GM21526 (cell line): ENCODE data around the gene MPPED2.

Experiments used
- ATAC-seq: cut with Tn5 transposase; IDR thresholded peaks from one replicate; pipeline ENCODE4 v1.9.1; 2021; ENCODE audit warnings: moderate library complexity; ENCODE audit not compliant: unreplicated experiment, low FRiP score

MPPED2 gene

DNA sequence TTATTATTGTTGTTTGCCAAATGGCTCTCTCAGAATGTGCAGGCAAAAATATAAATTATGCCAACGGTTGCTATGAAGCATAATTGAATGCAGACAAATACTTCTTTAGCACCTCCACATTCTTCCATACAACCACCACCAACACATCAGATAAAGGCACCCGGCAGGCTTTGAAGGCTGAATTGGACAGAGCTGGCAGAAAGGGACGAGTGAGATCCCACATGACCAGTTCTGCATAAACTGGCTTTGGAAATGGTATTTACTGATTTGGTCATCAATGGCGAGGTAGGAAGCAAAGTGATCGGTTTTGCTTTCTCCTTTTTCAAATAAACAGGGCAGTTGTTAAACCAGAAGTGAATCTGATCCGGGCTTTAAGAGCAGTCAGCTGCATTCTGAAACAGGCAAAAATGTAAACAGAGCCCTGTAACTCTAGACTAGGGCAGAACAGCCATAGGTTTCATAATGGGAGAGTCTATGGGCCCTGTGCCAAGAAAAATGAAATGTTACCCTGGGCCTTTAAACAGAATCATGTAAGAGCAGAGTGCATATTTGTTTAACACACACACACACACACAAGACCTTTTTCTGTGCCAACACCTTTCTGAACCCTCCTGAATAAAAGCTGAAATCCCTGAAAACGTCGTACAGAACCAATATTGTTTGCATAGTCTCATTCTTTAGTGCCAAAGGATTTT, 97.7 kb downstream of the MPPED2 start:
- no peak for ATAC-seq

DNA sequence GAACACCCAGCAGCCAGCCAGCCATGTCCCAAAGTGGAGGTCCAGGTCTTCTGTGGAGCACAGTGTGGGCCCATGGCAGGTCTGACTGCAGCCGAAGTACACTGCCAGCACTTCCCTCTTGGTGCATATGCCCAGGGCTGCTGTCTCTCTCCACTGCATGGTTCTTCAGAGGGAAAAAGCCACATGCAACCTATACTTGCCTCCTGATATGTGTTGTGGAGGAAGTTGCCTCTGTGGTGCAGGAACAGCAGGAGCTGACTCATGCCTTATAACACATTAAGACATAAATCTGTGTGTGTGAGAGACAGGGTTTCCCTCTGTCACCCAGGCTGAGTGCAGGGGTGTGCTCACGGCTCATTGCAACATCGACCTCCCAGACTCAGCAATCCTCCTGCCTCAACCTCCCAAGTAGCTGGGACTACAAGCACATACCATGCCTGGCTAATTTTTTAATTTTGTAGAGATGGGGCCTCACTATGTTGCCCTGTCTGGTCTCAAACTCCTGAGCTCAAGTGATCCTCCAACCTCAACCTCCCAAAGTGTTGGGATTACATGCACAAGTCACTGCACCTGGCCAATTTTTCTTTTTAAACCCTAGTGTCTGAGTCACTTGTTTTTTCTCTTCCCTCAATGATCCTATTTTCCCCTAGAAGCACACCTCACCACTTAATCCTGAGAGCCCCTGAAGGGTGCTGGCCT, 98.8 kb downstream of the MPPED2 start:
- ATAC-seq = no peak

DNA sequence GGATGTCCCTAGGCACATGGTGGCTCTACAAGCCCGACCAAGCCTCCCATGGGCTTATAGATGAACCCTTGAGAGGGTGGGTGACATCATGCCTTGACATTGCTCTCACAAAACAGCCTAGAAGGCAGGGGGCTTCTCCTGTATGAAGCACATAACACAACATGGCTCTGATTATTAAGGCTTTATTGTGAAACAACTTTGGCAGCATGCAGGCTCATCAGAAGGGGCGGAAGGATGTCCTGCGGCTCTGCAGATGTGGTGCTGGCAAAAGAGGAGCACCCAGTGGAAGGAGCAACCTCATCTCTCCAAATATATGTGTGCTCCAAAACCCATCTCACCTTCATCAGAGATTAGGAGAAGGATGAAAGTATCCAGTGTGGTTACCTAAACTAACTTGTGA, 100.4 kb downstream of the MPPED2 start:
- ATAC-seq = no peak

DNA sequence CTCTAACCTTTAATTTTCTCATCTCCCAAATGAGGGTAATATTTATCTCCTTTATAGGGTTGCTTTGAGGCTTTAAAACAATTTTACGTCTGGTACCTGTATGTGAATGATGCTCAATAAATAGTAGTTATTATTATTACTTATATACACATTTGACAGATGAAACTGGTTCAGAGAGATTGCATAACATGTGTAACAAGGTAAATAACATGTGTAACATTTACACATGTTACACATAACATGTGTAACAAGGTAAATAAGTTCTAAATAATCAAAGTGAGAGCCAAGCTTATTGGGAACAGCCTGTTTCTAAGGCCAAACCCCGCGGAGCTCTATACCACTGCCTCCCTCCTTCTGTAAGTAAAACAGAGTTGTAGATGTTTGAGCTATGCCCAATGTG, 100.9 kb downstream of the MPPED2 start:
- ATAC-seq = no peak

DNA sequence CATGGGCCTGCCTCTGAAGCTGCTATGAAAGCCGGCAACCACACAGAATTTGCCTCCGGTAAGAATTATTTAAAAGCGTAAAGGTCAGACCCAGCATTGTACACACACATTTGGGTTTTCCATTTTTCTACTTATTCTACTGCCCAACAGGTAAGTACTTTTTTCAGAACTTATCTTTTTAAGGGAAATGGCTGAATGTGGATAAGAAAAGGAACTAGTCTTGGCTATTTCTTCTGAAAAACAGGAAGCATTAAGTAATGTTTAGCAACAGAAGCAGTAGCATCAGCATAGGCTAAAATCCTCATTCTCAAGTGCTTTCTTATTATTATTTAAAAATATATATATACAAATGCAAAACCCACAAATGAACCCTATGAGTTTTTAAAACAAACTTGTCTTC, 103.1 kb downstream of the MPPED2 start:
- no peak for ATAC-seq

DNA sequence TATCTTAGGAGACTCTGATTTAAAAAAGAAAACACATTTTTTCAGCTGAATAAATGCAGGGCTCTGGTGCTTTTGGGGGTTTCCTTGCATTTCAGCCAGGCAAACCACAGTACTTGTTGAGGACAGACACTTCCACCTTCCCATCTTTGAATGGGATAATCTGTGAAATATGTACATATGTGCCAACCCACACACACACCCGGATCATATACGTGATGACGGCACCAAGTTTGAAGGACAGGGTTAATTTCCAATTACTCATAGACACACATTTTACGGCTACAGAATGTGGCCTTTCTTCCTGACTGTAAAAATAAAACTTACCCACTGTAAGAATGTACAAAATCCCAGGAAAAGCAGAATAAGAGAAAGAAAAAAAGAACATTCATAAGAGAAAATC, 104.4 kb downstream of the MPPED2 start:
- no peak for ATAC-seq

DNA sequence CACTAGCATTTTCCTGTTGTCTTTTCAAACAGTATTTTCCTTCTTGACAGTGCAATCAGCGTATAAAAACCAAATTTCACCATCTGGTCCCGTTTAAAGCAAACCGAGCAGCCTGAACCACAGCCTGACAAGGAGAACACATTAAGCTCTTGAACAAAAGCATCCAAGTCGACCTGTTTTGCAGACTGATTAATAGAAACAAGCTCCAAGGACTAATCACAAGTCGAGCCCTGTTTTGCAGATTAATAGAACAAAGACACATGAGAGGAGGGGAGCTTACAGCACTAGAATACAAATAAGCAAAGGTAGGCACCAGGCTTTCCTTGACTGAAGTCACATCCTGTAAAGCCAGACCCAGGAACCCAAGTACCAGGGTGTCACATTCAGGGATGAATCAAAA, 104.8 kb downstream of the MPPED2 start:
- ATAC-seq = no peak

DNA sequence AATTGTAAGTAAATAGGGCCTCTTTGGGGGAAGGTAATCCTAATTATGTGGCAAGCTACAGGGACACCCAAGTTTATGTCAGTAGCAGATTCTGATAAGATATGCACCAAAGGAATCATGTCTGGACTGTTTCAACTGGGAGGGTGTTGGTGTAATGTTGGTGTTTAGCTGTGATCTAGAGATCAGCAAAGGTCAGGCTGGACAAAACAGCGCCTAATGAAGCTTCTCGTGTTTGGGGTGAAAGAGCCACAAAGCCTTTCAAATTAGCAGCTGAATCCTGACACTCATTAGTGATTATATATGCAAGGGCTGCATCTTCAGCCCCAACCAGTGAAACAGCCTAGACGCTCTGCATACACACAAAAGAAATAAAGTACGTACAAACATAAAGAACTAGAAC, 106.3 kb downstream of the MPPED2 start:
- no peak for ATAC-seq

DNA sequence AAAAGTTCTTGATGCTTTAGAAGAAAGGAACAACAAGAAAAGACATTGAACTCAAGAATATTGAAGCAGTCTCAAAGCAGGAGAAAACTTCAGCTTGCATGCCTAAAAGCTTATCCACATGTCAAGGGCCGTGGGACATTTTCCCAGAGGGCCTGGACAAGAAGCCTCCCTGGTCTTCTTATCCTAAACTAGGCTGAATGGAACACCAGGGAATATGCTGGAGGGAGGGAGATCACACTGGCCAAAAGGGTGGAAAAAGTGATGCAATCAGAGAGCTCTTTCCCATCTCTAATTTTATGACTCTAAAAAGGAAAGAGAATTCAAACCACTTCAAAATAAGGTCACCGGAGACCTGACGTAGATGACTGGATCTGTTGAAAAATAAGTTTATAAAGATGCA, 107.2 kb downstream of the MPPED2 start:
- no peak for ATAC-seq

DNA sequence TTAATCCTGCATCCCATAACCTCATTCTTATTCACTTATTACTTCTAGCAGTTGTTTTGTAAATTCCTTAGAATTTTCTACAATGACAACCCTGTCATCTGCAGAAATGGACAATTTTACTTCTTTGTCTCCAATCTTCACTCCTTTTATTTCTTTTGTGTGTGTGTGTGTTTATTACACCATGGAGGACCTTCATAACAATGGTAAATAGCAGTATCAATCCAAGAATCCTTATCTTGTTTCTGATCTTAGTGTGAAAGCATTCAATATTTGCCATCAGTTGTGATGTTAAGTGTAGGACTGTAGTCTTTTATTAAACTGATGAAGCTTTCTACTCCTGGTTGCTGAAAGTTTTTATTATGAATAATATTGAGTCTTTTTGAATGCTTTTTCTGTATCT, 109.1 kb downstream of the MPPED2 start:
- no peak for ATAC-seq

DNA sequence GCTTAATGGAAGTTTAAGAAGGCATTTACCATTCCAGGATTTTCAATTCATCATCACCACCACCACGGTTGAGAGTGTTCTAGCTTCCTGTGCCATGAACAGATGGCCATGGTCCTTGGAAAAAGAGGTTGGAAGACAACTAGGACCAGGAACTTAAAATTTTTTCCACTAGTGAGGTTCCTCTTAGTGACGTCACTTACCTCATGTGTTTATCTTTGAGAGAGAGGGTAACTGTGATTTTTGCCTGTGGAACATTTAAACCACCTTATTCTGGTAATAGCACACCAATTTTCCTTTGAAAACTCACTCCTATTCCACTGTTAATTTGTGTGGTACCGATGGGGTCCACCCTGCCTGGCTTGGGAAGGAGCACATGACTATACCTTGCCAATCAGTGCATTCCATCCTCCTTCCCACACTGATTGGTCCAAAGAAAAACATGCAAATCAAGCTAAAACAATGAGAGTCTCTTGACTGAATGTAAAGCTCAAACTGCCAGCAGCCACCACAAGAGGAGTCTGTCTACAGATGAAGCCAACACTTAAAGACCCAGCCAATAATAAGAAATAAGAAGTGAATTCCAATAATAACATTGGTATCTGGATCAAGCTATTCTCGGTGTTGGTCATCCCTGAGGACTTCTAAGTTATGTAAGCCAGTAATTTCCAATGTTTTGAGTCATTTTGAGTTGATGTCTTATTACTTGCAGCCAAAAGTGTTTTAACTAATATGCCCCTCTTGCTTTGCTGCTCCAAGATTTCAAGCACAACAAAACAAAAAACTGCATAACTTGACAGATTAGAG, 111.8 kb downstream of the MPPED2 start:
- no peak for ATAC-seq

DNA sequence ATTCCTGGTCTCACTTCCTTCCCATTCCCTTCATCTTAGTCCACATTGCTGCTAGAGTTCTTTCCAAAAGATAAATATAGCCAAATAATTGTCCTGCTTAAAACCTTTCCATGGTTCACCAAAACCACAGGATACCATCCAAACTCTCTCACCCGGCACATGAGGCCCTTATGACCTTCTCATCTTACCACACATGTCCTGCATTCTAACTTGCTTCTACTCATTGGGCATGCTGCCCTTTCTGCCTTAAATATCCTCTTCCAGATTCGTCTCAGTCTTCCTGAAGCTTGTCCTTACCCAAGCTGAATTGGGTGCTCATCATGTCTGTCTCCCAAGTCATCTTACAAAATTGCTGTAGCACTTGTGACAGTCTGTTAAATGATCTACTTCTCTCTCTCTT, 114.9 kb downstream of the MPPED2 start:
- ATAC-seq = no peak

DNA sequence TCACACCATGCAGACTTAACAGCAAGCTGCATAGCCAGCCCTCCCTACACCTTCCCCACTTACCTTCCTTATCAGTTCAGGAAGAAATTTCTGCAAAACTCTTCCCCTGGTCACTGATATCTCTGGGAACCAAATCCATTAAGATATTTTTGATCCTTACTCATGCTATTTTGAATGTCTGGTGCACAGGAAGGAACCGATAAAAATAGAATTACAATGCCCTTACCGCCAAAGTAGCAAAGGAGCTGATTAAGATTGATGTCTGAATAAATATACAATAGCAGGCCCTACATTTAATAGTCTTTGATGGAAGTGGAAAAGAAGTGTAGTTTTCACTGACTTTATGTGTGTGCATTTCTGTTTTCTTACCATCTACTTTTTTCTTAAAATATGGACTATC, 117.3 kb downstream of the MPPED2 start:
- ATAC-seq = no peak

DNA sequence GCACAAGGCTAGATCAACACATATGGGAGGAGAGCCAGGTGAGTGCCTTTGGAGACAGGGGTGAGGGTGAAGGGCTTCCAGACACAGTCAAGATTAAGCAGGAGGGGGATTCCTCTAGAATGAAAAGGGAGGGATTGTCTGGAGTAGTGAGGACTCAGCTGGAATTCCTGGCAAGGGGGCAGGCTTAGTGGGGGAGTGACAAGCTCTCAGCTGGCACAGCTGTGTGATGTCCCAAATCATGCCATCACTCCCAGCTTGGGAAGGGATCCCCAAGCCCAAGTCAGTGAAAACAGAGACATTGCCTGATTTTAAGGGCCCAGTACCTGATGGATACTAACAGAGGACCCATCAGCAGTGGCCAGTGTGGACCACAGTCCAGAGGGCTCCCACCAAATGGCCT, 119.0 kb downstream of the MPPED2 start:
- no peak for ATAC-seq

DNA sequence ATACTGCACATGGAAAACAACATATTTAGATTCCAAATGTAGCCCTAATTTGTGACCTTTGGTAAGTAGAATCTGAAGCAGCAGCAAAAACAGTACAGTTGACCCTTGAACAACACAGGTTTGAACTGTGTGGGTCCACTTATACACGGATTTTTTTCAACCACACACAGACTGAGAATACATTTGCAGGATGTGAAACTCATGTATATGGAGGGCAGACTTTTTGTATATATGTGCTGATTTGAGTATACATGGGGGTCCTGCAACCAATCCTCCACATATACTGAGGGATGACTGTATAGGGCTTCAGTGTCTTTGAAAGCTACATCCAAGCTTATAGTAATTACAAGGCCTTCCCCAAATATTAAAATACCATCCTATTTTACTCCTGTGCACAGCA, 120.5 kb downstream of the MPPED2 start:
- no peak for ATAC-seq

DNA sequence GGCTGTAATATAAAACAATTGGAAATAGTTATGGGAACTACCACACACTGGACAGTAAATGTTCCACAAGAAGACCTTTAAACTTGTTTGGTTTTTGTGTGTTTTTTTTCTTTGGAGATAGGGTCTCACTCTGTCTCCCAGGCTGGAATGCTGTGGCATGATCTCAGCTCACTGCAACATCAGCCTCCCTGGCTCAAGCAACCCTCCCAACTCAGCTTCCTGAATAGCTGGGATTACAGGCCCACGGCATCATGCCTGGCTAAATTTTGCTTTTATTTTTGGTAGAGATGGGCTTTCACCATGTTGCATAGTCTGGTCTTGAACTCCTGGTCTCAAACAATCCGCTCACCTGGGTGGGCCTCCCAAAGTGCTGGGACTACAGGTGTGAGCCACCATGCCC, 121.0 kb downstream of the MPPED2 start:
- ATAC-seq = no peak

DNA sequence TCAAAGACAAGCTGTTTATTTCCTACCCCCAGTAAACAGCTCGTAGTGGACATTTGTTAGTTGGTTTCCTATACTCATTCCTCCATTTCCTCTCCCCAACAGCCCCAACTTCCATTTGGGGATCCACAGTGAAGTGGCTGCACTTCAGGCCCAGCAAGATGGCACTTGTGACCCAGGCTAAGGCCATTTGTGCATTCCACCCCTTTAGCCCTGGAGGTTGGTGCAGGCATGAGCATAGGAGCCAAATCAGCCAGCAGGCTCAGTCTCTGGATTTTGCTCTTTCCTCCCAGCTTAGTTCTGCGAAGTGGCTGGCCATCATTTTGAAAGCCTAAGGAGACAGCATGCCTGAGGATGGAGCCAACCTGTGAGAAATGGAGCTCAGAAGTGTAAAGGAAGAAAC, 122.9 kb downstream of the MPPED2 start:
- ATAC-seq = no peak

DNA sequence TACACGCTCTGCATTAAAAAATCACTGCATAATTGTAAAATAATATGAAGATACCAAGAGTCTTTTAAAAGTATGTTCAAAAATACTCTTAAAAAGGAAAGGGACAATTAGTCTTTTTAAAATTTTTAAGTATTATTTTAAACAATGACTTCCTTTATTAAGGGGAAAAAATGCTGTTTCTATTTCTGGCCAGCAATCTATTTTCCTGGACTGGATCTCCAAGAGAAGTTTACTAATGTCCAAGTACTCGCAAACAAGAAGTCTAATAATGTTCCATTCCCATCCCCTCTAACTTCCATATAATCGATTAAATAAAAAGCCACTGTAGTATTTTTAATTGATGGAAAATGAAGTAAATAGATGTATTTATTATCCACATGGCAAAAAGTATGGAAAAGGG, 123.7 kb downstream of the MPPED2 start:
- ATAC-seq = no peak

DNA sequence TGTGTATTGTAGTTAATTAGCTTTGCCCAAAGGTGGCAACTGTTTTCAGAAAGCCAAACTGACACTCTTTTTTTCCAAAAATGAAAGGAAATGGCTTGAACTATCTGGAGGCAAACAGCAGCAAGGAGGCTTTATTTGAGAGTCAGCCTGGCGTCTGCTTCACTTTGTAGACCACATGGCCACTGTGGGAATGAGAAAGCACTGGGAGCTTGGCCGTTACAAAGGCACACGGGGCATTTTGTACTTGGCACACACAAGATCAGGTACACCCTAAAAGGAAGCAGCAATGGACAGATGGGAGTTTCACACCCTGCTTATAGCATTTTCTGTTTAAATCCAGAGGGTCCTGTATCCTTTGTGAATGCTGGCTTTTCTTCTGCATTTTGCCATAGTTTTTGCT, 126.3 kb downstream of the MPPED2 start:
- ATAC-seq = no peak

DNA sequence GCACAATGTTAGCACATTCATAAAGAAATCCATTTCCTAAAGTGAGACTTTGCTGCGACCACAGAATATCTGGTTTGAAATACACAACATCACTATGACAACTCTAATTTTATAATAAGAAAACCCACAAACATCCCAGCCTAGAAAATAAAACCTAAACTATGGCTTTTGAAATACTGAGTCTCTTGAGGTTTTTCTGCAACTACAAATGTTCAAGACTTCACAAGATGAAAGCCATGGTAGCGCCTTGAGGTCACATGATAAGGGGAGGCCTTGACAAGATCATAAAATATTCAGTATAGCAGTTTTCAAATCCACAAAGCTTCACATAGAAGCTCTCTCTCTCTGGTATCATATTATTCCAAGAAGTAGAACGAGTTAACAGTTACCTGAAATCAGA, 126.8 kb downstream of the MPPED2 start:
- ATAC-seq = no peak

DNA sequence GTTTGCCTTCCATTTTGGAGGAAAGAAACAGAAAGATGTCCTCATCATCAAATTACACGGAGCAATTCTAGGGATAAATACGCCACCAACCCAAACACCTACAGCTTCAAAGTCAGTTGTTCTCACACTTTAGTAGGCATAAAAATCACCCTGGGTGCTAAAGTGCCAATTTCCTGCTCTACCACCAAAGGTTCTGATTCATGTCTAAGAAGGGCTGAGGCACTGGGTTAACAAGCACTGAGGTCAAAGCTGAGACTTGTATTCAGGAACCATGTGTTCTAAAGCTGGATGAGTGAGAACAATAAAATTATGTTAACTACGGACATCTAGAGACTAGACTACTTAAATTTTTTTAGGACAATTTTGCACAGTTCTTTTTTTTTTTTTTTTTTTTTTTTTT, 127.6 kb downstream of the MPPED2 start:
- ATAC-seq = no peak

DNA sequence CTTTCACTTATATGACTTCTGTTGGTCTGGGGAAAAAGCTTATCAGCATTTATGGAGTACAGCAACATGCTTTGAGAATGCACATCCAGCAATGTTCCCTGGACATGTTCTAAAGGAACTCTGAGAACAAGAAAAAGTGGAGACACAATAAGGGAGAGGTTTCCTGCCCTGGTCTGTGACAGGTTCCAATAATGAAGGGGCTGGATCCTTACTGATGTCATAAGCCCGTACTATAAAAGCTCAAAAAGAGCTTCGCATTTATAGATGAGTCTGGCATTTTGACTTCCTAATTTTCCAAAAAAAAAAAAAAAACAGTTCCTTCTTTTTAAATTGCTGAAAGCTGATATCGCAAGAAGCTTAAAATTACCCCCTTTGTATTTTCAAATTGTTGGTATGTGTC, 129.1 kb downstream of the MPPED2 start:
- ATAC-seq = no peak
